Small intestine (tissue), 7 donors: ENCODE results near the gene CTSE. TPM values are rescaled to one million over a fixed set of nuclear protein-coding genes. Genes with fewer than 3 reads are reported as not detected.

ENCODE experiments used
- DNase-seq, 2 donors: peaks; one replicate each; pipeline versions ENCODE4 v3.0.0 to v3.0.0-alpha.2; 2013
- FAIRE-seq: peaks from 2 replicates; lab custom pipeline; 2012; peaks lifted over from hg19 to GRCh38; lab: Jason Lieb, UNC
- H3K27ac ChIP-seq, 3 donors: one replicate each; pipeline ENCODE4 v1.5.1; 2013; ENCODE audit warnings: low read length in 2 of 3, mild to moderate bottlenecking in 2 of 3, control low read depth in 1 of 3, inconsistent platforms in 1 of 3, low read depth in 1 of 3, moderate library complexity in 1 of 3
- H3K27me3 ChIP-seq, 3 donors: one replicate each; pipeline ENCODE4 v1.6.1; 2013; ENCODE audit warnings: low read length in 3 of 3, inconsistent platforms in 1 of 3; ENCODE audit not compliant: control insufficient read depth in 3 of 3, insufficient read depth in 3 of 3
- H3K36me3 ChIP-seq, 3 donors: one replicate each; pipeline ENCODE4 v1.6.1; 2013; ENCODE audit warnings: low read length in 3 of 3, inconsistent platforms in 1 of 3, low read depth in 1 of 3, mild to moderate bottlenecking in 1 of 3, moderate library complexity in 1 of 3; ENCODE audit not compliant: control insufficient read depth in 3 of 3, insufficient read depth in 2 of 3
- H3K4me1 ChIP-seq, 3 donors: one replicate each; pipeline ENCODE4 v1.6.1; 2013; ENCODE audit warnings: low read length in 2 of 3, inconsistent platforms in 1 of 3, low read depth in 1 of 3, mild to moderate bottlenecking in 1 of 3, moderate library complexity in 1 of 3; ENCODE audit not compliant: control insufficient read depth in 3 of 3, insufficient read depth in 2 of 3
- H3K4me3 ChIP-seq, 3 donors: one replicate each; pipeline ENCODE4 v1.5.1; 2013; ENCODE audit warnings: low read length in 3 of 3, control low read depth in 1 of 3, inconsistent platforms in 1 of 3, low read depth in 1 of 3, mild to moderate bottlenecking in 1 of 3, moderate library complexity in 1 of 3
- H3K9me3 ChIP-seq, 2 donors: one replicate each; pipeline ENCODE4 v1.6.1; 2013; ENCODE audit warnings: low read depth in 1 of 2, low read length in 1 of 2; ENCODE audit not compliant: control insufficient read depth in 2 of 2, insufficient read depth in 1 of 2
- WGBS, 3 donors: extraction: QIAGEN DNeasy Blood & Tissue Kit; methylation state at CpG; one replicate each; pipeline ENCODE4 v1.1.7; 2013; 5-methylcytosine and 5-hydroxymethylcytosine counted together
- polyA plus RNA-seq, 4 donors: library from polyadenylated mRNA; stranded (reverse) in 3 of 4; unstranded in 1 of 4; fragments of 200-250 nt in 3 of 4; fragments of 120-200 nt in 1 of 4; gene quantifications; one replicate each; pipeline versions ENCODE4 v1.2.1 to v1.2.3, GENCODE V29; 2013
- donor health status: healthy with polysubstance abuse.
- donor health status: control.
- donor health status: control.
- donor health status: Bipolar disorder and iron deficiency.
- donor health status: healthy.

Gene CTSE
- polyA plus RNA-seq, 4 donors: 13.0 to 216 (median 112) TPM

DNA sequence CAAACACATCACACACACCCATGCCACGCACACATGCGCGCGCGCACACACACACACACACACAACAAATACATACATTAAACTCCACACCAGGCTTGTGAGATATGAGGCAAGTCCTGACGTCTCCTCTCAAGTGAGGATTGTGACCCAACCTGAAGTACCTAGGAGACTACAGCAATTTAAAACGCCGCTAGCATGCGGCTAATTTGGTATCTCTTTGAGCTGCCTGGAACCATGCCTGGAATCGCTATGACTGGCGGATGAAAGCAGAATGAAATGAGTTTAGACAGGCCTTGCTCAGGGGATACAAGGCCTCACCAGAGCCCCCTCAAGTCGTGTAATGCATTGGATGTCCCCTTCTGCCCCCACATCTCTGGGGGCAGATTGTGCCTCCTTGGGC, 18.9 kb downstream of the CTSE start:
- Histone ChIP-seq H3K27ac (no peak overlapping the region), H3K4me1 (no peaks in the 10 kb centered on the region), H3K9me3 (peaks cover 0 to 7% of the 10 kb centered on the region in 2 donors), H3K27me3 (no peaks in the 10 kb centered on the region), H3K36me3 (no peaks in the 10 kb centered on the region), H3K4me3 (no peak overlapping the region)
- no peak for FAIRE-seq
- DNase-seq: no peak
- 76 to 81% (median 77%) methylated on average over 12 of the region's 12 CpGs for WGBS, 3 donors

DNA sequence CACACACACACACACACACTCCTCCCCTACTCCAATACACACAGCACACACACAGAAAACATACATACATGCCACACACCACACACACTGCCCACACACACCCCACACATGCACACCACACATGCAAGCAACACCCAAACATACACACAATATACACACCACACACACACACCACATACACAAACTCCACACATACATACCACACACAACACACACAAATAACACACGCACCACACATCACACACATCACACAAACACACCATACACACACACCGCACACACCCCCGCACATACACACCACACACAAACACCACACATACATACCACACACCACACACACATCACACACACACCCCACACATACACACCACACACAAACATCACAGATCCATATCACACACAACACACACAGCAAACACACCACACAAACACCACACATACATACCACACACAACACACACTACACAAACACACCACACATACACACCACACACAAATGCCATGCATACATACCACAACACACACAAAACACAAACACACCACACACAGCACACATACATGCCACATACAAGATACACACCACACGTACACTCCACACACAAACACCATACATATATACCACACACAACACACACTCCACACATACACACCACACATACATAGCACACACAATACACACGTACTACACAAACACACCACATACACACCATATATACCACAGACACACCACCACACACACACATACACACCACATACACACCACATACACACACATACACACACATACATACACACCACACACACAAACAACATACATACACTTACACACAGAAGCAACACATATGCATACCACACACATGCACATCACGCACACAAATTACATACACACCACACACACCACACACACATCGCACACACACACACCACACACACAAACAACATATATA, 19.6 kb downstream of the CTSE start:
- 96 to 97% (median 96%) methylated on average over 7 of the region's 7 CpGs for WGBS, 3 donors
- Histone ChIP-seq H3K36me3 (no peaks in the 10 kb centered on the region), H3K4me3 (no peak overlapping the region), H3K4me1 (no peaks in the 10 kb centered on the region), H3K9me3 (peaks cover 0 to 7% of the 10 kb centered on the region in 2 donors), H3K27me3 (no peaks in the 10 kb centered on the region), H3K27ac (peak overlapping the region in 2 of 3 donors; percentile 39 to 52)
- FAIRE-seq (no peak), DNase-seq (no peak)

DNA sequence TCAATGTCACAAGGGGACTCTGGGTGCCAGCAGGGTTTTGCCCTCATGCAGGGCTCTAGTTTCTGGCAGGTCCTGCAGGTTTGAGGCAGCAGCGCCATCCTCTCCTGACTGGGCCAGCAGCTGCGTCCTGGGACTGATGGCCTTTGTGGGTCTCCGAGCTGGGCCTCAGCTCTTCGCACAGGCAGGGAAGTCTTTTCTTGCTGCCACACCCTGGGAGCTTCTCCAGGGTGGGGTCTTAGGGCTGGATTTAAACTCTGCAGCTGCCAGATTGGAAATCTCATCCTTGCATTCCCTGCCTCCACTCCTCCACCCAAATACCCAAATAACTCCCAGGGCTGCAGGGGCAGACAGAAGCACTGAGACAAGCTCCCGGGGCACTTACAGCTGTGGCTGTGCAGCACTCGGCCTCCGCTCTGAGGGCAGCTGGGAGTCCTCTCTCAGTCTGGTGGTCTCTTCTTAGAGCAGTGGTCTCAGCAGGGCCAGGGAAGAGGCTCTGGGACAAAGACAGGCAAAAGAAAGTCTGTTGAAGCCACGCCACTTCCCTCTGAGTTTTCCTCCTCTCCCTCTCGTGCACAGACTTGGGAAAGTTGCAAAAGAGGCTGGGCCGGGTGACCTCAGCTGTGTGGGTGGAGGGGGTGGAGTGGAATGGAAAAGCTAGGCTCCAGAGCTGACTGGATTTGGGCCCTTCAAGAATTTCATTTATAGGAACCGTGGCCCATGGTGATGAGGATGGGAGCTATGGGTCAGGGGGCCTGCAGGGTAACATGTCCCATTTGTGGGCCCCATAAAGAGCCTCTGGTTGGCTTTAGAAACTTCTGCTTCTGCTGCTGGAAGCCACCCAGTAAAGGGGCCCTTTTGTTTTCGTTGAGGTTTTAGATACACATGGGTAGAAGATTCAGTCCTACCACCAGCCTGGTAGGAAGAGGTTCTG, 20.6 kb downstream of the CTSE start, which contains the start of gene RAB7B:
RAB7B (minus strand) TSS at position 525 of the 931 bp plus-strand sequence. CDS start 9,260 bp downstream, outside the sequence.
- H3K36me3 ChIP-seq: no peaks in the 10 kb centered on the region
- no peaks in the 10 kb centered on the region for H3K4me1 ChIP-seq
- H3K9me3 ChIP-seq: peaks cover 0 to 10% of the 10 kb centered on the region in 2 donors
- FAIRE-seq (no peak), DNase-seq (peak in 1 of 2 donors; percentile 25)
- H3K27me3 ChIP-seq: peaks cover 0 to 2% (median 0%) of the 10 kb centered on the region in 3 donors
- peak within 1 kb of the TSS in 1 of 3 donors; percentile 14 for H3K4me3 ChIP-seq
- WGBS, 3 donors: 53 to 68% (median 63%) methylated on average over 12 of the region's 12 CpGs
- peak within 1 kb of the TSS in 2 of 3 donors; percentile 39 to 59 for H3K27ac ChIP-seq

DNA sequence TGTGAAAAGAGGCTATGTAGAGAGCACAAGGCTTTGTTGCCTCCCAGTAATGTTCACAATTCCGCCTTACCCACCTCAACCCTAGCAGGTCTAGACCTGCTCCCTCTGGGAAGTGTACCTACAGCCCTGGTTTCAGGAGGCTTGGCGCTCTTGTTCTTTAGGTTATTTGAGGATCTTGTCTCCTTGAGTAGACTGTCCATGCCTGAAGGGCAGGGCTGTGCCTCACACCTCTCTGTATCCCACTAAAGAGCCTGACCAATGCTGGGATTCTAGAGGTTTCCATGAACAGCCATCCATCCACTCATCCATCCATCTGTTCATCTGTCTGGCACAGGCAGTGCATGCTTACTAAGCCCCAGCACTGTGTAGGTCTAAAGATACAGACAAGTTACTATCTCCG, 21.5 kb downstream of the CTSE start:
- WGBS, 3 donors: 89 to 91% (median 90%) methylated on average over 3 of the region's 3 CpGs
- Histone ChIP-seq H3K36me3 (no peaks in the 10 kb centered on the region), H3K27ac (no peak overlapping the region), H3K4me1 (no peaks in the 10 kb centered on the region), H3K4me3 (no peak overlapping the region), H3K9me3 (peaks cover 0 to 10% of the 10 kb centered on the region in 2 donors), H3K27me3 (peaks cover 0 to 2% (median 0%) of the 10 kb centered on the region in 3 donors)
- FAIRE-seq (no peak), DNase-seq (no peak)

DNA sequence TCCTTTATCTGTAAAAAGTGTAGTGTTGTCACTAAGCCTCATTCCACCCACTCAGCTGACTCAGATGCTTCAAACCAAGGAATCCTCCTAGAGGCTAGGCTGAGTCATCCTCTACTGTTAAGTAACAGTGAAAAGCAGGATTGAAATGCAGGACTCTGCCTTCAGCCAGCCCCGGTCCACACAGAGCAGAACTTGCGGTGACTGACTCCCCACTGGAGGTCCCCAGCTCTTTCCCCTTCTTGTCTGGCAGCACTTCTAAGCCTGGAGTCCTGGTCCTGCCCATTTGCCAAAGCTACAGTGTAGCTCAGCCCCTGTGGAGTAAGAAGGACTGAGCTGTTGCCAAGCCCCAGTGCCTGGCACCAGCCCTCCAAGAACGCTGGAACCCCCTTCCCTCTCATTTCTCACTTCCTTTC, 22.2 kb downstream of the CTSE start:
- no peaks in the 10 kb centered on the region for H3K36me3 ChIP-seq
- H3K9me3 ChIP-seq: peaks cover 0 to 10% of the 10 kb centered on the region in 2 donors
- WGBS, 3 donors: 25 to 56% (median 51%) methylated on average over 3 of the region's 3 CpGs
- no peak for FAIRE-seq
- DNase-seq: no peak
- no peak overlapping the region for H3K4me3 ChIP-seq
- peaks cover 0 to 2% (median 0%) of the 10 kb centered on the region in 3 donors for H3K27me3 ChIP-seq
- H3K4me1 ChIP-seq: no peaks in the 10 kb centered on the region
- peak overlapping the region in 1 of 3 donors; percentile 30 for H3K27ac ChIP-seq

DNA sequence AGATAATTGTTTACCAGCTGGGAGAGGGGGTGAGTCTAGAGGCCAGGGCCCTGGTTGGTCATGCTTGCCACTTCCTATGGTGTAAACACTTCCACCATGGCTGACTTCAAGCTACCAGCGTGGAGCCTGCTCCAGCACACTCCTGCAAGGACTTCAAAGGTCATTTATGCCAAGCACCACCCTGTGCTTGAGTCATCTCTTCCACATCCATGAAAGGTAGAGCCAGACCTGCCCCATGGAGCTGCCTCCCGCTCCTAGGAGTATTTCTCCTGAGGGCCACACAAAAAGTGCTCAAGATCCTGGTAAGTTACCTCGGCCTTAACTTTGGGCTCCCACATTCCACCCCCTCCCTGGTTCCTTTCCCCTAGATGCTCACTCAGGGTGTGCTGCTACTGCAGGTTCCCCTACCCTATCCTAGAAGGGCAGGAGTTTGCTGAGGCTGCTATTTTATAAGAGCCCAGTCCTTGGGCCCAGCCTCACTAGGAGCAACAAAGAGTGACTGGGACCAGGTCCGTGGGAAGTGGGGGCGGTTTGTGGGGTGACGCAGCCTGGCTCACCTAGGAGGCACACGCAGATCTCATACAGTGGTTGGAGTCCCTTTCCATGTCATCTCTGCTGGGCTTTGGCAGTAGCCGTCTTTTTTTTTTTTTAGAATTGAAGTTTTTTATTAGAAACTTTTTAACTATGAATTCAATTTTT, 22.9 kb downstream of the CTSE start:
- Histone ChIP-seq H3K4me3 (no peak overlapping the region), H3K27me3 (peaks cover 0 to 5% (median 0%) of the 10 kb centered on the region in 3 donors), H3K9me3 (peaks cover 0 to 10% of the 10 kb centered on the region in 2 donors), H3K27ac (no peak overlapping the region), H3K4me1 (no peaks in the 10 kb centered on the region), H3K36me3 (no peaks in the 10 kb centered on the region)
- no peak for FAIRE-seq
- 77 to 88% (median 83%) methylated on average over 8 of the region's 8 CpGs for WGBS, 3 donors
- DNase-seq: peak in 1 of 2 donors; percentile 42

DNA sequence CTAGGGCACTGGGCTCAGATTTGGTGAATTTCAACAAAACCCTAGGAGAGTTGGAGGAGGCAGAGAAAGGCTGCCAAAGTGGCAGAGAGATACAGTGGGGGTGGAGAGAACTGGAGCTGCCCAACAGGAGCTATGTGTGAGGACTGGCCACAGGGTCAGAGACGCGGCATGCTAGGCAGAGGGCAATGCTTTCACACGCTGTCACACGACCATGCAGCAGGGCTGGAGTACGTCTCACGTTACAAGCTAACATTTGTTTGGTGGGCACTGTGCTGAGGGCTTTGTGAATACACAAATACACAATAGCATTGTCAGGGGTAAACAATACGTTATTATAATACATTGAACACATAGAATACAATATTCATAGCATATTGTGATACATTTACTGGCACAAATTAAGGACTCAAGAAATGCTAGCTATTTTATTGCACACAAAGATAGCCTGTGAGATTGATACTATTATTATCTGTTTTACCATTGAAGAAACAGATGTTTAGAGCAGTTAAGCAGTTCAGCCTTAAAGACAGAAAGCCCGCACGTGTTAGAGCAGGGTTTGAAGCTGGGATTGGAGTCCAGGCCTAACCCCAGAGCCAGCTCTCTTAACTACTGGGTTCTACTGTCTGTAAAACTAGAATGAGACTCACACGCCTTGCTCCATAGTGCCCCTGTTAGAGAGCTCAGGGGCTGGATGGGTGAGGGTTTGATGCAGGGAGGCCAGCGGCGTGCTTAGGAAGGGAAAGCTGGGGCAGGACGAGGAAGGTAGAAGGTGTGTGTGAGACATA, 25.0 kb downstream of the CTSE start:
- DNase-seq: no peak
- H3K4me1 ChIP-seq: no peaks in the 10 kb centered on the region

More for the DNA sequence above, 25.0 kb downstream of the CTSE start:
- H3K9me3 ChIP-seq: peaks cover 0 to 10% of the 10 kb centered on the region in 2 donors
- H3K36me3 ChIP-seq: no peaks in the 10 kb centered on the region
- WGBS, 3 donors: 88 to 92% (median 89%) methylated on average over 13 of the region's 13 CpGs
- no peak overlapping the region for H3K27ac ChIP-seq
- no peak overlapping the region for H3K4me3 ChIP-seq
- H3K27me3 ChIP-seq: peaks cover 0 to 5% (median 0%) of the 10 kb centered on the region in 3 donors
- FAIRE-seq: no peak
